Activated B cell treated with CpG ODN at 0.5 μM for 24 hours (primary cell): ENCODE results near the gene TMEM170A. TPM values are rescaled to one million over a fixed set of nuclear protein-coding genes. Genes with fewer than 3 reads are reported as not detected.

ENCODE experiments used
- ATAC-seq: fragments of 200-7000 bp; cut with Tn5 transposase; one replicate; pipeline ENCODE4 v1.10.0; 2021; ENCODE audit warnings: low read depth, mild to moderate bottlenecking, moderate library complexity
- CTCF ChIA-PET: fragments of 350-600 bp; sonication (Branson Sonifier 250); formaldehyde crosslinking; loops from one replicate; lab custom pipeline; 2021; ENCODE audit warnings: antibody characterized with exemption; lab: Charles Lee
- POLR2A ChIA-PET: fragments of 350-600 bp; sonication (Branson Sonifier 250); formaldehyde crosslinking; loops from one replicate; lab custom pipeline; 2021; ENCODE audit warnings: antibody characterized with exemption; lab: Charles Lee
- DNase-seq: peaks from one replicate; pipeline ENCODE4 v3.0.0; 2022
- H3K27ac Mint-ChIP-seq: one replicate; pipeline ENCODE4 v1.8.0; 2020; ENCODE audit warnings: mixed read lengths
- H3K27me3 Mint-ChIP-seq: one replicate; pipeline ENCODE4 v1.8.0; 2021; ENCODE audit warnings: mixed read lengths
- H3K36me3 Mint-ChIP-seq: one replicate; pipeline ENCODE4 v1.8.0; 2021; ENCODE audit warnings: low read depth, mixed read lengths
- H3K4me1 Mint-ChIP-seq: one replicate; pipeline ENCODE4 v1.8.0; 2021; ENCODE audit warnings: mixed read lengths
- H3K4me3 Mint-ChIP-seq: one replicate; pipeline ENCODE4 v1.8.0; 2020; ENCODE audit warnings: mild to moderate bottlenecking, mixed read lengths
- H3K9me3 Mint-ChIP-seq: one replicate; pipeline ENCODE4 v1.8.0; 2020; ENCODE audit warnings: mixed read lengths
- intact Hi-C: fragments of 100-400 bp; cut with micrococcal nuclease; formaldehyde crosslinking; loops from one replicate; pipeline ENCODE4 v1.15.1; 2024
- total RNA-seq: library from RNA; stranded (reverse); gene quantifications from 2 replicates; pipeline ENCODE4 v1.2.3, GENCODE V29; 2022
- TF ChIP-seq, protein P1 (sequence below): fragments of 200-600 bp; IDR thresholded peaks from one replicate; pipeline ENCODE4 v1.8.0; 2022; ENCODE audit warnings: antibody characterized with exemption, mild to moderate bottlenecking

TMEM170A gene
- total RNA-seq, 1 donor from 2014 or later: 28.3 TPM

DNA sequence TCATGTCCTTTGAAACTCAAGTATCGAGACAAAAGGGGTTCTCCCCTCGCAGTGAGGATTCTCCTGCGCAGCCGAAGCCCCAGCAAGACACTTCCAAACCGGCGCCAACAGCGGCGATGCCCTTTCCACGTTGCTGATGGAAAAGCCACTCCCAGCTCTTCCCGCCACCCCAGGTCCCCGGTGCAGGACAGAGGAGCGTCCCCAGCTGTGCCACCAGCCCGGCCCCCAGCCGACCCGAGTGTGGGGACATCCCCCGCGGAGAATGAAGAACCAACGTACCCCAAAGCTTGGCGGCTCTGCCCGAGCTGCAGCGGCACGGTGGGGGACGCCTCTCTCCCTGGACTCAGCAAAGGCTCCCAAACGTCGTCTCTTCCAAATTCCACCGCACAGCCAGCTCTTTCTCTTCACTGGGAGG lies 30.2 kb upstream of the TMEM170A start:
- TF ChIP-seq, protein P1, sequence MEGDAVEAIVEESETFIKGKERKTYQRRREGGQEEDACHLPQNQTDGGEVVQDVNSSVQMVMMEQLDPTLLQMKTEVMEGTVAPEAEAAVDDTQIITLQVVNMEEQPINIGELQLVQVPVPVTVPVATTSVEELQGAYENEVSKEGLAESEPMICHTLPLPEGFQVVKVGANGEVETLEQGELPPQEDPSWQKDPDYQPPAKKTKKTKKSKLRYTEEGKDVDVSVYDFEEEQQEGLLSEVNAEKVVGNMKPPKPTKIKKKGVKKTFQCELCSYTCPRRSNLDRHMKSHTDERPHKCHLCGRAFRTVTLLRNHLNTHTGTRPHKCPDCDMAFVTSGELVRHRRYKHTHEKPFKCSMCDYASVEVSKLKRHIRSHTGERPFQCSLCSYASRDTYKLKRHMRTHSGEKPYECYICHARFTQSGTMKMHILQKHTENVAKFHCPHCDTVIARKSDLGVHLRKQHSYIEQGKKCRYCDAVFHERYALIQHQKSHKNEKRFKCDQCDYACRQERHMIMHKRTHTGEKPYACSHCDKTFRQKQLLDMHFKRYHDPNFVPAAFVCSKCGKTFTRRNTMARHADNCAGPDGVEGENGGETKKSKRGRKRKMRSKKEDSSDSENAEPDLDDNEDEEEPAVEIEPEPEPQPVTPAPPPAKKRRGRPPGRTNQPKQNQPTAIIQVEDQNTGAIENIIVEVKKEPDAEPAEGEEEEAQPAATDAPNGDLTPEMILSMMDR: no peak
- peaks cover 11% of the 10 kb centered on the region for H3K4me1 Mint-ChIP-seq
- H3K4me3 Mint-ChIP-seq: peak overlapping the region; percentile 75
- no peaks in the 10 kb centered on the region for H3K9me3 Mint-ChIP-seq
- no peaks in the 10 kb centered on the region for H3K36me3 Mint-ChIP-seq
- ATAC-seq: no peak
- DNase-seq: no peak
- intact Hi-C loops: no loop called here
- CTCF ChIA-PET: interaction anchor here (1.0 to 1.3 kb wide), 2 partner anchors 9 to 30 kb away, joined by 3 read pairs; partner anchors contain the start of gene TMEM170A
- H3K27ac Mint-ChIP-seq: no peak overlapping the region
- POLR2A ChIA-PET: interaction anchor here (0.8 to 1.5 kb wide), 3 partner anchors 62 to 152 kb away, joined by 3 to 4 read pairs (median 3); partner anchors contain the start of genes KARS1, TERF2IP and TMEM231
- peaks cover 24% of the 10 kb centered on the region for H3K27me3 Mint-ChIP-seq

DNA sequence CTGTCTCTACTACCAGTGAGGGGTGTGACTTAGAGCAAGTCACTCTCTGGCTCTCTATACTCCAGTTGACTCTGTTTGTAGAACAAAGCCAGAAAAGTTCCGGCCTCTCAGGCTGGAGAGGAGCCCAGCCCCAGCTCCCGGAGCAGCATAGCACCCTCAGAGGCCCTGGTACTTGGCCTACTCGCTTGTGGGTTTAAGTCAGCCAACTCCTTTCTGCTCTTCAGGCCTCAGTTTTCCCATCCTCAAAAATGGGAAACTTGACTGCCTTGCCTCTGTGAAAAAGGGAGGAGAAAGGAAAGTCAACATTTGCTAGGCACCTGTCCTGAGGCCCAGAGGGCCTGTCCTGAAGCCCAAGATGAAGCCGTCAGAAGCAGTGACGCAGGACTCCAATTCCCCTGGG lies 29.7 kb upstream of the TMEM170A start:
- Mint-ChIP-seq H3K27ac (no peak overlapping the region), H3K4me1 (peaks cover 11% of the 10 kb centered on the region), H3K27me3 (peaks cover 22% of the 10 kb centered on the region), H3K36me3 (no peaks in the 10 kb centered on the region), H3K4me3 (peak overlapping the region; percentile 75), H3K9me3 (no peaks in the 10 kb centered on the region)
- no peak for ATAC-seq
- no peak for DNase-seq
- ChIA-PET CTCF (interaction anchor here (1.3 kb wide), 1 partner anchor 8 kb away, joined by 3 read pairs; no protein-coding TSS in a partner anchor), POLR2A (interaction anchor here (0.8 to 1.1 kb wide), 2 partner anchors 62 to 153 kb away, joined by 3 read pairs; partner anchors contain the start of genes KARS1, TERF2IP and TMEM231)
- intact Hi-C loops: no loop called here
- TF ChIP-seq, protein P1: no peak

DNA sequence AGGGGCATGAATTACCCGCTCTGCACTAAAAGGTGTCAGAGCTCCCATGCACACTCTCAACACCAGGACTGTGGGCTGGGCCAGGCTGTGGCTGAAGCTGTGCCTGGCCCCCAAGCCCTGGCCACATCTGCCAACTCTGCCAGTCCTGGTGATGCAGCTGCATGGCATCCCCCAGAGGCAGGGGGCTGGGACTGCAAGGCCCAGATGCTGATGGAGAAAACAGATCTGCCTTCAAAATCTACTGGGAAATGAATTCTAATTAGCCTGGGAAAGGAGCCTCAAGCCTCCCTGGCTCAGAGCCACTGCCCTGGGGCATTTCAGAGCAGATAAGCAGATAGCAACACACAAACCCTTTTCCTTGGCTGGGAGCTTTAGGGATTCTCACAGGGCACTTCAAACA lies 27.4 kb upstream of the TMEM170A start:
- Mint-ChIP-seq H3K4me1 (peaks cover 18% of the 10 kb centered on the region), H3K9me3 (no peaks in the 10 kb centered on the region), H3K27ac (no peak overlapping the region), H3K36me3 (no peaks in the 10 kb centered on the region), H3K27me3 (peaks cover 14% of the 10 kb centered on the region), H3K4me3 (no peak overlapping the region)
- CTCF ChIA-PET: interaction anchor here (0.6 kb wide), 1 partner anchor 494 kb away, joined by 3 read pairs; no protein-coding TSS in a partner anchor
- DNase-seq (no peak), ATAC-seq (peak; percentile 29)
- TF ChIP-seq, protein P1: no peak
- POLR2A ChIA-PET: no interaction called here
- intact Hi-C loops: no loop called here

DNA sequence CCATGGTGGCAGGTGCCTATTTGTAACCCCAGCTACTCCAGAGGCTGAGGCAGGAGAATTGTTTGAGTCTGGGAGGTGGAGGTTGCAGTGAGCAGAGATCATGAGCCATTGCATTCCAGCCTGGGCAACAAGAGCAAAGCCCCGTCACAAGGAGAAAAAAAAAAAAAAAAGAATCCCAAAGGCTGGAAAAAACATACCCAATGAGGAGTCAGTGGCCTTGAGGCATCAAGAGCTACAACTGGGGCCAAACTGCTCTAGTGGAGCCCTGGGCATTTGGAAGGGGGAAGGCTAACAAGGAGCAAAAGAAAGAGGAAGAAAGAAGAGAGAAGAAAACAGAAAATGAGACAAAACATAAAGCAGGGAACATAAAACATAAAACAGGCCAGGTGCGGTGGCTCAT lies 23.8 kb upstream of the TMEM170A start:
- TF ChIP-seq, protein P1: no peak
- Mint-ChIP-seq H3K9me3 (no peaks in the 10 kb centered on the region), H3K27me3 (no peaks in the 10 kb centered on the region), H3K4me3 (no peak overlapping the region), H3K27ac (no peak overlapping the region), H3K4me1 (peaks cover 35% of the 10 kb centered on the region), H3K36me3 (no peaks in the 10 kb centered on the region)
- ChIA-PET CTCF (no interaction called here), POLR2A (no interaction called here)
- ATAC-seq (no peak), DNase-seq (no peak)
- intact Hi-C loops: no loop called here

DNA sequence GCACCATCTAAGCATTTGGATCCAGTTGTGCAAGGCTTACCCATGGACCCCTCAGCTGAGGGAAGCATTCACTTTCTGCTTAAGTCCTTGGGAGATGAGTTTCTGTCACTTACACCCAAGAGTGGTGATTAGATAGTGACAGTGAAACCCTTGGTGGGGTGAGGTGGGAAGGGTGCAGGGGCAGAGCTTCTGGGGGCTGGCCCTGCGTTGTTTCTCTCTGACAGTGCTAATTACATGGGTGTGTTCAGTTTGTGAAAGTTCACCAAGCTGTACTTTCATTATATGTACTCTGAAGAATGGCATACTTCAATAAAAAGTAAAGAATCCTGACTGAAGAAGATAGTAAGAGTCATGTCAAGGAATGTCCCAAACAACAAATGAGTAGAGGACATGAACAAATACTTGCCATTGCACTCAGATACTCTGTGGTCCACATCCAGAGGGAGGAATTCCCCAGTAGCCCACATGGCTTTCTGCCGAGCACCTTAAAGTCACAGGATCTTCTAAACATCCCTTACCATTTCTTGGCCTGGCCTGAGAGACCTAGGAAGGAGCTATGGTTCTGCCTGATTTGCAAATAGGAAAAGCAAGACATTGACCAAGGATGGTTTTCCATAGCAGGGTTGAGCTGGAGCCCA lies 22.3 kb upstream of the TMEM170A start:
- DNase-seq: no peak
- no peak for ATAC-seq
- Mint-ChIP-seq H3K36me3 (no peaks in the 10 kb centered on the region), H3K4me3 (no peak overlapping the region), H3K27ac (no peak overlapping the region), H3K4me1 (peaks cover 35% of the 10 kb centered on the region), H3K9me3 (no peaks in the 10 kb centered on the region), H3K27me3 (no peaks in the 10 kb centered on the region)
- ChIA-PET POLR2A (no interaction called here), CTCF (no interaction called here)
- TF ChIP-seq, protein P1: no peak
- intact Hi-C loops: no loop called here
